Fibroblast of the aortic adventitia (primary cell): ENCODE results near the gene MMP20. TPM values are rescaled to one million over a fixed set of nuclear protein-coding genes. Genes with fewer than 3 reads are reported as not detected.

ENCODE experiments used
- DNase-seq: peaks from one replicate; pipeline ENCODE4 v3.0.0-alpha.2; 2010; ENCODE audit warnings: low read depth
- H3K4me3 ChIP-seq: 2 replicates; pipeline ENCODE4 v1.5.1; 2011; ENCODE audit warnings: low read depth, mild to moderate bottlenecking, control low read depth, low read length, moderate library complexity
- CTCF ChIP-seq: IDR thresholded peaks from 2 replicates; pipeline ENCODE4 v1.5.1; 2011; ENCODE audit warnings: mild to moderate bottlenecking, low read length, control low read depth, inconsistent platforms; ENCODE audit not compliant: insufficient read depth
- total RNA-seq: library from RNA; depleted of rRNA; stranded (reverse); fragments of >200 nt; gene quantifications from 2 replicates; pipeline ENCODE4 v1.2.3, GENCODE V29; 2012; ENCODE audit warnings: low replicate concordance

The MMP20 gene
- total RNA-seq, 1 donor, result not detected

DNA sequence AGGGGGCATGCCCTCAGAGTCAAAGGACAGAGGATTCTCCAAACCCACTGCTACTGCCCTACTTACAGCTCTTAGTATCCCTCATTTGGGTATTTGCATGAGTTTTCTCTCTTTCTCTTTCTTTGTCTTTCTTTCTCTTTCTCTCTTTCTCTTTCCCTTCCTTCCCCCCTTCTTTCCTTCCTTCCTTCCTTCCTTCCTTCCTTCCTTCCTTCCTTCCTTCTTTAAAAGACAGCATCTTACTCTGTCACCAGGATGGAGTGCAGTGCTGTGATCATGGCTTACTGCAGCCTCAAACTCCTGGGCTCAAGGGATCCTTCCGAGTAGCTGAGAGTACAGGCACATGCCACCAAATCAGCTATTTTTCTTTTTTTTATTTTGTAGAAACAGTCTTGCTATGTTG is 80.5 kb downstream of the MMP20 start:
- no peak overlapping the region for H3K4me3 ChIP-seq
- no peak for DNase-seq
- TF ChIP-seq CTCF, result no peak

- no peak for DNase-seq
- no peak overlapping the region for H3K4me3 ChIP-seq
- no peak for TF ChIP-seq CTCF
These were observed 85.6 kb downstream of the MMP20 start for GRCh38 chr11:102539567-102539966.

DNA sequence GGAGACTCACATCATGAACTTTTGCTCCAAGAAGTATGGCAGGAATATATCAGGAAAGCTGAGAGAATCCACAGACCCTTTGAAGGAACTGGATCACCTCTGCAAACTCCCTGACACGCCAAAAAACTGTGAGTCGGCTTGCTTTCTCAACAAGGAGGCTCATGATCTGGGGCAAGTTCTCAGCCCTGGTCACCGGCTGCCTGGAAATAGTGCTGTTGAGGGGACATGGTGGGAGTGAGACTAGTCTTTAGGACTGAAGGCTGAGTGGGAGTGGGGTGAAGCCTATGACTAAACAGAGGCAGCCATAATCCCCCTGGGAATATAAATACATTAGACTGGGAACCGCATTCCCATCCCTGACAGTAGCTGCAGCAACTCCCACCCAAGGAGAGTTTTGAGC is 86.2 kb downstream of the MMP20 start:
- no peak overlapping the region for H3K4me3 ChIP-seq
- TF ChIP-seq CTCF, result no peak
- no peak for DNase-seq

GRCh38 chr11:102534261-102534872 is 90.8 kb downstream of the MMP20 start:
- no peak for TF ChIP-seq CTCF
- no peak overlapping the region for H3K4me3 ChIP-seq
- no peak for DNase-seq

DNA sequence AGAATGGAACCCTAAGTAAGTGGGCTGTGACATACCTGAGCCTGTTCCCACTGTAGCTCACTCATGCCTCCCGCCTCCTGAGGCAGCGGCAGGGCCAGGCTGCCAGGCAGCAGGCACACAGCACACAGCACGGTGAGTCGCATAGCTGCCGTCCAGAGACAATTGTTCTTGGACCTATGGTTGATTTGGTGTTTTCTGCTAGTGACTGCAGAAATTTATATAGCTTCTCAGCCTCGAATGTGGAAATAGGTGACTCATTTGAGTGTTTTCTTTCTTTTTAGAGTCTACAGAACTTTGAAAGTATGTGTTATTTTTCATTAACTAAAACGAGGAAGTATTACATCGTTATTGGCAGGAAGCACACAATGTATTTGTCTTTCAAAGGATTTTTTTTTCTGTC is 94.6 kb downstream of the MMP20 start, which contains the start of gene MMP7:
Gene MMP7 (minus strand): TSS at position 190 of the 400 bp plus-strand sequence. CDS start 47 bp downstream, at position 143.
- H3K4me3 ChIP-seq, result no peak within 1 kb of the TSS
- TF ChIP-seq CTCF, result no peak

DNA sequence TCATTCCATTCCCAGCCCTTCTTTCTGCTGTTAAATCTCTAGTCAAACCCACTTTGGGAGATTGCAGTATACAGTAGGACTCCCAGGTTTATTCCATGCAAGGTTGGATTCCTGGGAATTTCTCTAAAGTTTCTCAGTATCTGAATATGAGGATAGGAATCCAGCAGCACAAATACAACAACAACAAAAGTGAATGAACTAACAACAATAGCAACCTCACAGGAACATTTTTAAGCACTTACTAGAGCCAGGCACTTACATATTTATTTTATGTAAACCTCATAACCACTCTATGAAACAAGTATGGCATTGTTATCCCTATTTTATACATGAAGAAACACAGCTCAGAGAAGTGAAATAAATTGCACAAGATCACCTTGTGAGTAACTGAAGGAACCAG is 96.5 kb downstream of the MMP20 start:
- no peak for TF ChIP-seq CTCF

More for the DNA sequence above, 94.6 kb downstream of the MMP20 start, which contains the start of gene MMP7:
- DNase-seq, result peak; percentile 60

GRCh38 chr11:102527684-102528083 is 97.4 kb downstream of the MMP20 start:
- TF ChIP-seq CTCF, result no peak
- H3K4me3 ChIP-seq, result no peak overlapping the region
- DNase-seq, result peak; percentile 72

More for the DNA sequence above, 96.5 kb downstream of the MMP20 start:
- no peak for DNase-seq
- no peak overlapping the region for H3K4me3 ChIP-seq
